ENCODE results near the gene CCDC82.

DNA sequence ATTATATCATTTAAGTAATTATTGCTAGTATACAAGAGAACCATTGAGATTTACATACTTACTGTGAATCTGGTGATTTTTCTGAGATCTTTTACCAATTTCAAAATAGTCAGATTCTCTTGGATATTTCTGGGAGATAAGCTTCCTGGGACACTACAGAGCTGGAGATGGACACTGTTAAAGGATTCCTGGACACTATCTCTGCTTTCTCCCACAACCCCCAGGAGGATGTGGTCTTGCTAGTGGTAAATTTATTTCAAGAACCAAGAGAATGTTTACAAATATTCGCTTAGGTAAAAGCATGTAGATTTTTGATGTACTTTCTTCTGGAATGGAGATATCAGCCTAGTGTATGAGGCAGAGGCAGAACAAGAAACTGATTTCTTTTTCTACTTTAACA is 12.9 kb downstream of the CCDC82 start:
- TF ChIP-seq TCF12 (IDR thresholded peaks at IDR 0.05; ENCODE audit: low read depth): no peak
- TF ChIP-seq CEBPB (IDR thresholded peaks at IDR 0.05): no peak
- TF ChIP-seq EGR1 (IDR thresholded peaks at IDR 0.05): no peak
- TF ChIP-seq, protein P1, sequence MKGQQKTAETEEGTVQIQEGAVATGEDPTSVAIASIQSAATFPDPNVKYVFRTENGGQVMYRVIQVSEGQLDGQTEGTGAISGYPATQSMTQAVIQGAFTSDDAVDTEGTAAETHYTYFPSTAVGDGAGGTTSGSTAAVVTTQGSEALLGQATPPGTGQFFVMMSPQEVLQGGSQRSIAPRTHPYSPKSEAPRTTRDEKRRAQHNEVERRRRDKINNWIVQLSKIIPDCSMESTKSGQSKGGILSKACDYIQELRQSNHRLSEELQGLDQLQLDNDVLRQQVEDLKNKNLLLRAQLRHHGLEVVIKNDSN (IDR thresholded peaks at IDR 0.05): no peak
- no peak for TF ChIP-seq ZBTB7A (IDR thresholded peaks at IDR 0.05; ENCODE audit: low read depth)
- no peak for TF ChIP-seq EP300 (IDR thresholded peaks at IDR 0.05; ENCODE audit: borderline replicate concordance)

Data from Ishikawa (cell line).